Activated CD4-positive, alpha-beta T cell treated with anti-CD3 and anti-CD28 coated beads, Interleukin-2, amount 10 ng/mL, durations not matched to agents 7 days and 5 days (primary cell): ENCODE data around the gene GLT8D1. TPM values are rescaled to one million over a fixed set of nuclear protein-coding genes. Genes with fewer than 3 reads are reported as not detected.

ENCODE experiments used
- CTCF ChIA-PET: fragments of 350-600 bp; sonication (Branson Sonifier 250); formaldehyde crosslinking; loops from one replicate; lab custom pipeline; 2021; ENCODE audit warnings: antibody characterized with exemption; lab: Charles Lee
- POLR2A ChIA-PET: fragments of 350-600 bp; sonication (Branson Sonifier 250); formaldehyde crosslinking; loops from one replicate; lab custom pipeline; 2021; ENCODE audit warnings: antibody characterized with exemption; lab: Charles Lee
- DNase-seq: peaks from one replicate; pipeline ENCODE4 v3.0.0-alpha.2; 2020
- H3K27ac Mint-ChIP-seq: one replicate; pipeline ENCODE4 v1.8.0; 2021; ENCODE audit warnings: mild to moderate bottlenecking, moderate library complexity, mixed read lengths
- H3K27me3 Mint-ChIP-seq: one replicate; pipeline ENCODE4 v1.8.0; 2021; ENCODE audit warnings: mixed read lengths
- H3K36me3 Mint-ChIP-seq: one replicate; pipeline ENCODE4 v1.8.0; 2021; ENCODE audit warnings: low read depth, mixed read lengths
- H3K4me1 Mint-ChIP-seq: one replicate; pipeline ENCODE4 v1.8.0; 2021; ENCODE audit warnings: mixed read lengths
- H3K4me3 Mint-ChIP-seq: one replicate; pipeline ENCODE4 v1.8.0; 2021; ENCODE audit warnings: mild to moderate bottlenecking, moderate library complexity, mixed read lengths
- H3K9me3 Mint-ChIP-seq: one replicate; pipeline ENCODE4 v1.8.0; 2021; ENCODE audit warnings: mixed read lengths
- total RNA-seq, 2 experiments: library from RNA; stranded (reverse); gene quantifications; one replicate each; pipeline ENCODE4 v1.2.3, GENCODE V29; 2021

GLT8D1 gene
- total RNA-seq, 2 experiments from 2014 or later = 43.0 to 47.2 TPM

DNA sequence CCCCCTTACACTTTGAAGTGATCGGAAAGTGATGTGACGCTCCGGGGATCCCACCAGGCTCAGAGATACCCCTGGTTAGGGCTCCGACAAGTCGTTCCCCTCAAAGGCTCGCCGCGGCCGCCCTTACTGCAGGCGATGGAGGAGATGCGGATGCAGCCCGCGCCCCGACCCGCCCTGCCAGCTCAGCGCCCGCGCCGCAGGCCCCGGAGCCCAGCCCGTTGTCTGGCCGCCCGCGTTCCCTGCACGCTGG is 228 bp downstream of the GLT8D1 start:
- ChIA-PET POLR2A (interaction anchor here (0.6 kb wide), 1 partner anchor 42 kb away, joined by 4 read pairs; no protein-coding TSS in a partner anchor), CTCF (interaction anchor here (2.2 to 2.5 kb wide), 2 partner anchors 12 to 16 kb away, joined by 6 to 11 read pairs; no protein-coding TSS in a partner anchor)
- Mint-ChIP-seq H3K36me3 (peaks cover 22% of the 10 kb centered on the region), H3K27me3 (no peaks in the 10 kb centered on the region), H3K4me1 (peaks cover 41% of the 10 kb centered on the region), H3K9me3 (no peaks in the 10 kb centered on the region), H3K4me3 (peak overlapping the region; percentile 96), H3K27ac (peak overlapping the region; percentile 93)
- DNase-seq = no peak

DNA sequence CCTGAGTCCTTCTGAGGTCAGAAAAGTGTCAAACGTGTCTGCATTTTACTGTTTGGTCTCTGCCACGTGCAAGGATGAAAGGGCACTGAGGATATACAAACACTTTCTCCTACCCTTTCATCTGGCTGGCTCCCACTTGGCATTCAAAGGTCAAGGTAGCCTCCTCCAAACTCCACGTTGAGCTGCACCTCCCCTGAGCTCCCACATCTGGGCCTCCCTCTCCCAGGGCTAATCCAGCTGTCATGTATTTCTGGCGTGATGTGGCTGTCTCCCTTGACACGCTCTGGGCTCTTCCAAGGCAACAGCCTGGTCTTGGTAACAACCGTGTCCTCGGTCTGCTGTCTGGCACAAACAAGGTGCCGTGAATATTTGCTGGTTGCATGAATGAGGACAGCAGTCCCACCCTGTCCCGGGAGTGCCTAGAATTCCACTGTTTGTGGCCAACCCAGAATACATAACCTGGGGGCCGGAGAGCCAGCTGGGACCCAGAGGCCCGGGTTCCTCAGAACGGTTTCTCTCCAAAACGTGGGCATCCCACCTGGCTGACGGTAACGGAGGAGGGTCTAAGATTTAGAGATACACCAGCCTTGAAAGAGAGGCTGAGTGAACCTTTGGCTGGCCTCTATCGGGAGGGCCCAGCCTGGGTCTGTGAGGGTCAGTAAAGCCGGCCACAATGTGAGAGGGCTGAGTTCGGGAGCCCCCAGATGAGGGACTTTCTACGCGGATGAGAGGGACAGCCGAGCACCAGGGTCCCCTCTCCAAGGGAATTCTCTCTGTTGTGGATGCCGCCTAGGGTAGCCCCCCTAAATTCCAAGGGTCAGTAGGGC is 767 bp downstream of the GLT8D1 start:
- peak overlapping the region; percentile 96 for H3K4me3 Mint-ChIP-seq
- ChIA-PET POLR2A (no interaction called here), CTCF (interaction anchor here (2.2 to 2.5 kb wide), 2 partner anchors 12 to 16 kb away, joined by 6 to 11 read pairs; no protein-coding TSS in a partner anchor)
- peak; percentile 26 for DNase-seq
- H3K9me3 Mint-ChIP-seq = no peaks in the 10 kb centered on the region
- H3K27me3 Mint-ChIP-seq = no peaks in the 10 kb centered on the region
- peak overlapping the region; percentile 93 for H3K27ac Mint-ChIP-seq
- peaks cover 41% of the 10 kb centered on the region for H3K4me1 Mint-ChIP-seq
- H3K36me3 Mint-ChIP-seq = peaks cover 20% of the 10 kb centered on the region

DNA sequence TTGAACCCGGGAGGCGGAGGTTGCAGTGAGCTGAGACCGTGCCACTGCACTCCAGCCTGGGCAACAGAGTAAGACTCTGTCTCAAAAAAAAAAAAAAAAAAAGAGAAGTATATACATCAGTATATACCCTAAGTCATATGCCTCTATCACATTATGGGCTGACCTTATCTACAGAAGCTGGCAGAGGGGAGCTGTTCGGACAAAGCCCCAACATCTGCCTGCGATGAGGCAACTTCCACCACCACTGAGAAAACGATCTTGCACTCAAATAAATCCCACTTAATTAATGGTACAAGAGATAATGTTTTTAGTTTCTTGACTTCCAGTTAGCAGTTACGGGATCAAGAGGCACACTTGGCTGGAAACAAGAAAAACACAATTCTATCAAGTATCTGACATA is 2.2 kb downstream of the GLT8D1 start:
- H3K4me1 Mint-ChIP-seq = peaks cover 36% of the 10 kb centered on the region

DNA sequence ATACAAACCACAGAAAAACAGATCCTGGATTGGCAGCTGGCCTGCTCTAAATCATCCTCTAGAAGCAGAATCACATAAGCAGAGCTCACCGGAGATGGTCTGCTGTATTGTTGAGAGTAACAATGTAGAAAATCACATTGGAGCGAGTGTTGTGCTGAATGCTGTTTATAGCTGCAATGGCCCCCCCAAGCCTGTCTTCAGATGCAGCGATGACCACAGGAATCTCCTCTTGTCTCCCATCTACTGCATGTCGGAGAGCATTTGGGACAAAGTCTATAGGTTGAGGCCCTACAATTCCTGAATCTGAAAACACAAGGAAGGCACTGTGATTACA is 8.0 kb downstream of the GLT8D1 start:
- ChIA-PET POLR2A (no interaction called here), CTCF (no interaction called here)
- Mint-ChIP-seq H3K4me1 (peaks cover 14% of the 10 kb centered on the region), H3K36me3 (peaks cover 51% of the 10 kb centered on the region), H3K4me3 (no peak overlapping the region), H3K27me3 (no peaks in the 10 kb centered on the region), H3K9me3 (no peaks in the 10 kb centered on the region), H3K27ac (peak overlapping the region; percentile 5)
- no peak for DNase-seq

More for the DNA sequence above, 2.2 kb downstream of the GLT8D1 start:
- ChIA-PET POLR2A (no interaction called here), CTCF (no interaction called here)
- peak overlapping the region; percentile 13 for H3K4me3 Mint-ChIP-seq
- H3K36me3 Mint-ChIP-seq = peaks cover 12% of the 10 kb centered on the region
- H3K27ac Mint-ChIP-seq = no peak overlapping the region
- no peak for DNase-seq
- no peaks in the 10 kb centered on the region for H3K9me3 Mint-ChIP-seq
- no peaks in the 10 kb centered on the region for H3K27me3 Mint-ChIP-seq

DNA sequence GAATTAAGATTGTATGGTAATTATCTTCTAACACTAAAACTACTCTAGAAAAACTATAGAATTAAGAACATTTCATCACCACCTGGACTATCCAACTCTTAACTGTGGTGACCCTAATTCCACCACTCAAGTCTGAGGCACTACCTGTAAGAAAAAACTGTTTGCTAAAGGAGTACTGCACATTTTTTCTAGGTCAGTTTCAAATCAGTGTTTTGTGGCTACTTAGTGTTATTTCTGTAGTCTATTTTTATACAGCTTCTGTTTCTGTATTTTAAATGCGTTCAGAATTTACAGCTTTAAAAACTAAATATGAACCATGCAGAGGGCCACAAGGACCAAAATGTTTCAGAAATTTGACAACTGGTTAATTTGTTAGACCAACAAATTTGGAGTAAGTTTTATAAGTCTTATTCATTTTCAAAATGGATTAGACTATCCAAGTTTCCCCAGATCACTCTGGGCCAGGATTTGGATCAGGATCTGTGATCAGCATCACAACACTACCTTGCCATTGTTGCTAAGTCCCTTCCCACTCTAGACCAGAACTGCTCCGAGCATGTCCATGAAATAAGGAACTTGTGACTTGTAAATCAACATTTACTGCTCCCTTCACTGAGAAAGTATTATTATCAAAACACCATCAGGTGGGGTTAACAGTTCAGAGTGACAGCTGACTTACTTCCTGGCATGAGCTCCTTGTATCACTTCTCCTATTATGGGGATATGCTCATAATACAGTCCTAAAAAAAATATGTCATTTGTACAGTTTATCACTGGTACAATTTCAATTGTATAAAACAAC is 8.6 kb downstream of the GLT8D1 start:
- POLR2A ChIA-PET = no interaction called here
- Mint-ChIP-seq H3K36me3 (peaks cover 52% of the 10 kb centered on the region), H3K9me3 (no peaks in the 10 kb centered on the region), H3K4me3 (no peak overlapping the region), H3K27me3 (no peaks in the 10 kb centered on the region), H3K27ac (peak overlapping the region; percentile 5), H3K4me1 (peaks cover 14% of the 10 kb centered on the region)
- no peak for DNase-seq
- CTCF ChIA-PET = no interaction called here

DNA sequence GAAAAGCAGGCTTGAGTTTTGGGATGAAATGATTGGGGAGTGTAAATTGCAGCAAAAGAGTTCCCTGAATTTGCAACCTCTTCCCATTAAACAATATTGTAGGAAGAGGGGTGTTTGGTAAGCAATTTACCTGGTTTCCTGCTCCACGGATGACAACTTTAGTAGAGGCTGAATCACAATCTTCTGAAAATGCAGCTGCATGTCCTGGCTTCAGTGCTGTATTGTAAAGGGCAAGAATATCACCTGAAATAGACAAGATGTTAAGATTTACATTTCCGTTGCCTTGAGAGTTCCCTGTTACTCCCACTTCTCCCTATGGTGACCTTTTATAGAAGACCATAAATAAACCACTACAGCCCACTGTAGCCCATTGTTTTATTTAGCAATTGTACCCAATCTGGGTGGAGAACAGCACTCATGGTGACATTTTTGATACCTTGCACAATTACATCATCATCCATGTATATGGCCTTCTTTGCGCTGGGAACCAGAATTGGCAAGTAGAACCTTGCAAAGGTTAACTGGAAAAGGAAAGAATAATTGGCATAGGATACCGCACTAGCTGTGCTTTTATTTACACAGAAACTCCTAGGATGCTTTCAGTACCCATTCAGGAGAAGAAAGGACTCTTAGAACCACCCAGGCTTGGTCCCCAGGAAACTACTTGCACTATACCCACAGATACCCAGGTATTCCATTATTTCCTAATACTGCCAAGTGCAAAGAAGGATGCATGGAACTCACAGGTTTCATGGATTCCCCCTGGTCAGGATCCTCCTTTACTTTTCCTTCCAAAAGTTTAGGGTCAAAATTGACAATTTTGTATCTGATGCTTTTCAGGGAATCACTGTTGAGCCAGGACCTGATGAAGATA is 9.6 kb downstream of the GLT8D1 start:
- no peak for DNase-seq
- Mint-ChIP-seq H3K36me3 (peaks cover 57% of the 10 kb centered on the region), H3K27me3 (no peaks in the 10 kb centered on the region), H3K9me3 (no peaks in the 10 kb centered on the region), H3K4me3 (no peak overlapping the region), H3K4me1 (peaks cover 14% of the 10 kb centered on the region), H3K27ac (no peak overlapping the region)
- POLR2A ChIA-PET = no interaction called here
- CTCF ChIA-PET = no interaction called here

DNA sequence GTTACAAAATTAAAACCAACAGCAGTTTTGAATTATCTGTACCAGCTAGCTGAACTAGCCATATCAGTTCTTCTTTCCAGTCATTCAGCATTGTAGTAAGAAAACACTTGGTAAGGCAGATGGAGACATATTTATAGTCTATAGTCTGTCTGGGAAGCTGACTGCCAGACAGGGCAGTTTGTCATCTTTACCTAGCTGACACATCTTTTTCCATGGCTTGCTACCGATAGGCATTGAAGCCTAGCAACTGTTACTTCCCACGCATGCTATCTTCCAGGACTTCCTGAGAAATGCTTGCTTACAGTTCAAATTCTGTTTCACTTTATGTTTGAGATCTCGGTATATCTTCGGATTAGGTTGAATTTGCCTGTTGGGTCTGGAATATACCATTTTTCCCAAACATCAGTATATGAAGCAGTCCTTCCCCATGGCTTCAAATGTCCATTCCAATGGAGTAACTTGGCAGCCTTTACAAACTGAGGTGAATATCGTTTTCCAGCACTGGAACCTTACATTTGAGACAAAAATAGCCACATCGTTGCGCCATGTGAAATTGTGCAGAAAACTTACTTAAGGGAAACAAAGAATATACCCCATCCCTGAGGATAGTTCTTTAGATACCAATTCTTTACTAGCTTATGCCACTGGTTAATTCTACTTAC is 10.9 kb downstream of the GLT8D1 start:
- ChIA-PET POLR2A (no interaction called here), CTCF (interaction anchor here (0.5 kb wide), 1 partner anchor 12 kb away, joined by 3 read pairs; no protein-coding TSS in a partner anchor)
- DNase-seq = no peak
- Mint-ChIP-seq H3K27ac (no peak overlapping the region), H3K27me3 (no peaks in the 10 kb centered on the region), H3K4me3 (no peak overlapping the region), H3K9me3 (no peaks in the 10 kb centered on the region), H3K4me1 (peaks cover 19% of the 10 kb centered on the region), H3K36me3 (peaks cover 69% of the 10 kb centered on the region)

DNA sequence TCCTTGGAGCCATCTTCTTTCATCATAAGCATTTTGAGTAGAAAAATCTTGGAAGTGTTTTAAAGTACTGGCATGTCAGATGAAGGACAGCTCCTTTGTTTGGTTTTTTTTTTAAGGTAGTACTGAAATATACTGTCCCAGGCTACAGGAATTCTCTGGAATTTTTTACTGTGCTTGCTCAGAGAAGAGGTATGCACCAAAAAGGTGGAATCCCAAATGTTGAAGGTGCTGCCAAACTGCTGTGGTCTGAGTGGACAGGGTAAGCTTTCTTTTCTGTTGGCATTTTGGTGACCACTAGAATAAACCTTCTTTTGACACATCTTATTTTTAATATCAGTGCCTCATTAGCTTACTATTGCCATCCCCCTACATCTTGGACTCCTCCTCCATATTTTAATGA is 12.5 kb downstream of the GLT8D1 start:
- Mint-ChIP-seq H3K27me3 (no peaks in the 10 kb centered on the region), H3K9me3 (no peaks in the 10 kb centered on the region), H3K36me3 (peaks cover 82% of the 10 kb centered on the region), H3K4me1 (peaks cover 29% of the 10 kb centered on the region), H3K4me3 (no peak overlapping the region), H3K27ac (no peak overlapping the region)
- CTCF ChIA-PET = interaction anchor here (0.9 to 2.0 kb wide), 3 partner anchors 12 to 17 kb away, joined by 5 to 11 read pairs (median 5); partner anchors contain the start of genes GLT8D1 and SPCS1
- POLR2A ChIA-PET = no interaction called here
- no peak for DNase-seq

DNA sequence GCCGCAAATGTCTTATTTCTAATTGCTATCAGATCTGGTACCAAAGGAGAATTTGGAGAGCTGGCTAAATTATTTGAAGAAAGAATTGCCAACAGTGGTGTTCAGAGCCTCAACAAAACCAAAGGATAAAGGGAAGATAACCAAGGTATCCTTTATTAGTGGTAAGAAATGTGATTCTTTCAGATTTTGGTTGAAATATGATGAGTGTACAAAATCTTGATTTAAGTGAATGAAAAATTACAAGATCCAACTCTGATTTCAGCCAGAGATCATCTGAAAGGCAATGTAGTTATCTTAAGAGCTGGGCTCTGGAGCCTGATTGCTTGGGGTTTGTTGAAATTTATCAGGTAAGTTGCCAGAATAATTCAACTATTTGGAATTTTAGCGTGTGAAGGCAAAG is 15.0 kb downstream of the GLT8D1 start:
- Mint-ChIP-seq H3K27ac (no peak overlapping the region), H3K4me3 (no peak overlapping the region), H3K36me3 (peaks cover 77% of the 10 kb centered on the region), H3K4me1 (peaks cover 44% of the 10 kb centered on the region), H3K27me3 (no peaks in the 10 kb centered on the region), H3K9me3 (no peaks in the 10 kb centered on the region)
- ChIA-PET CTCF (interaction anchor here (0.6 kb wide), 1 partner anchor 290 kb away, joined by 4 read pairs; no protein-coding TSS in a partner anchor), POLR2A (no interaction called here)
- no peak for DNase-seq

DNA sequence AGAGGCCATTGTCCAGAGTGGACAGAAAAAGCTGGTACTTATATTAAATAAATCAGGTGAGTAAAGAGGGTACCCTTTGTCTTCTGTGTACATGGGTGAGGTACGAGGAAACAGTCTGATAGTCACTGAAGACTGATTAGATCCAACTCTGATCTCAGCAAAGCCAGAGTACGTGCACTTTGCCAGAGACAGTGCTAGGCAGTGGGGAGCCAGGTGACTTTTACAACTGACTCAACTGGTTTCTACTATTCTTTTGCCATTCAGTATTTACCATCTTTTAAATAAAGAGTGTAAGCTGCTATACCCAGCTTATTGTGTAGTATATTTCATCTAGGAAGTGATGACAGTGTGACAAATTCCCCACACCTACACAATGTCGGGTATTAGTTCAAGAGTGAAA is 16.4 kb downstream of the GLT8D1 start:
- Mint-ChIP-seq H3K36me3 (peaks cover 69% of the 10 kb centered on the region), H3K9me3 (no peaks in the 10 kb centered on the region), H3K27ac (peak overlapping the region; percentile 31), H3K4me1 (peaks cover 50% of the 10 kb centered on the region), H3K4me3 (no peak overlapping the region), H3K27me3 (no peaks in the 10 kb centered on the region)
- DNase-seq = no peak
- POLR2A ChIA-PET = no interaction called here
- CTCF ChIA-PET = interaction anchor here (1.2 to 1.4 kb wide), 2 partner anchors 12 to 38 kb away, joined by 4 read pairs; no protein-coding TSS in a partner anchor

DNA sequence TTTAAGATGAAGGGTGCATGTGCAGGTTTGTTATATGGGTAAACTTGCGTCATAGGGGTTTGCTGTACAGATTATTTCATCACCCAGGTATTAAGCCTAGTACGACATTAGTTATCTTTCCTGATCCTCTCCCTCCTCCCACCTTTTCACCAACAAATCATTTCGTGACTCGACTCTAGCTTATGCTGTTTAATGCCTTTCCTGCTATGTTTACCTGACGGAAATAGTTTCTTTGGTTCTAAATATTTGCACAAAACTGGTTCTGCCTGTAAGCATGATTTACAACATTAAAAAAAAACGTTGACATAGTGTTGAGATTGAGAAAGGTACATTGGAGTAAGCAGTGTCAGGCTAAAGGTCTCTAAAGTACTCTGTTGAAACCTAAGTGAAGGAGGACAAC is 17.3 kb downstream of the GLT8D1 start:
- H3K27ac Mint-ChIP-seq = peak overlapping the region; percentile 36
- CTCF ChIA-PET = interaction anchor here (0.6 to 1.4 kb wide), 2 partner anchors 13 to 89 kb away, joined by 4 to 5 read pairs; no protein-coding TSS in a partner anchor

More for the DNA sequence above, 17.3 kb downstream of the GLT8D1 start:
- no peaks in the 10 kb centered on the region for H3K9me3 Mint-ChIP-seq
- no peak overlapping the region for H3K4me3 Mint-ChIP-seq
- no peak for DNase-seq
- H3K27me3 Mint-ChIP-seq = no peaks in the 10 kb centered on the region
- H3K4me1 Mint-ChIP-seq = peaks cover 55% of the 10 kb centered on the region
- POLR2A ChIA-PET = no interaction called here
- peaks cover 64% of the 10 kb centered on the region for H3K36me3 Mint-ChIP-seq
